Posterior vena cava (tissue), 2 donors: ENCODE data around the gene DLGAP1. TPM values are rescaled to one million over a fixed set of nuclear protein-coding genes. Genes with fewer than 3 reads are reported as not detected.
"Not testable (repeated sequence)": the region's sequence is repeated elsewhere in the genome, so short reads cannot be mapped to it uniquely, and the experiment has no call there.

Source experiments
- DNase-seq: peaks from one replicate; pipeline ENCODE4 v3.0.0-alpha.2; 2020; ENCODE audit warnings: low spot score
- intact Hi-C, 2 donors: fragments of 100-400 bp; cut with DNase I; formaldehyde crosslinking; loops; one replicate each; pipeline versions ENCODE4 v1.14.1 to v1.14.2; 2022 to 2023
- total RNA-seq, 2 donors: library from RNA; stranded (reverse); fragmentation: NEBNext Ultra II Directional; extraction: Animal tissue kit (Norgen Biotek cat#: 25700); gene quantifications; one replicate each; pipeline ENCODE4 v1.2.1, GENCODE V29; 2021
- donor health status: DM: yes; HTN: yes; CAD: no.
- donor health status: DM: yes; HTN: yes; CAD: no.

Gene DLGAP1
- total RNA-seq, 2 donors from 2014 or later = 0.05 to 0.32 TPM

DNA sequence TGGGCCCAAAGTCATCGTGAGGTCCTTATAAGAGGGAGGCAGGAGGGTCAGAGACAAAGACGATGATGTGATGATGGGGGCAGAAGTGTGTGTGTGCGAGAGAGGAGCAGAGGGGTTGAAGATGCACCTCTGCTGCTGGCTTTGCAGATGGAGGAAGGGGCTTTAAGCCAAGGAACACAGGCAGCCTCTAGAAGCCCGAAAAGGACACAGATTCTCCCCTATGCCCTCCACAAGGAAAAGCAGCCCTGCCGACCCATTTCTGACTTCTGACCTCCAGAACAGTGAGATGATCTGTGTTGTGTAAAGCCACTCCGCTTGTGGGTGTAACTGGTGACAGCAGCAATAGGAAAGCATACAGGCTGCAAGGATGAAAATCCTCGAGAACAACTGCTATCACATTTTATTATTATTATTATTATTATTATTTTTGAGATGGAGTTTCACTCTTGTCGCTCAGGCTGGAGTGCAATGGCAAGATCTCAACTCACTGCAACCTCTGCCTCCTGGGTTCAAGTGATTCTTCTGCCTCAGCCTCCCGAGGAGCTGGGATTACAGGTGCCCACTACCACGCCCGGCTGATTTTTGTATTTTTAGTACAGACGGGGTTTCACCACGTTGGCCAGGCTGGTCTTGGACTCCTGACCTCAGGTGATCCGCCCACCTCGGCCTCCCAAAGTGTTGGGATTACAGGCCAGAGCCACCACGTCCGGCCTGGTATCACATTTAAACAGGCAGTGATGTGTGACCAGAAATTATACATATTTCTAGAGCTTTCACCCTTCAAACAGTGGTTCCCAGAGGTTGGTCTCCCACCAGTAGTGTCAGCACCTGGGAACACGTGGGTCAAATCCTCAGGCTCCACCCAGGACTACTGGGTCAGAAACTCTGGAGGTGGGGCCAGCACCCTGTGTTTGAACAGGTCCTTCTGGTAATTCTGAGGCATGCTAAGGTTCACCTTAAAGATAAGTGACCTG is 834.7 kb downstream of the DLGAP1 start:
- intact Hi-C loops = no loop called here
- DNase-seq = no peak

GRCh38 chr18:3619746-3620145 is 835.4 kb downstream of the DLGAP1 start:
- intact Hi-C loops = no loop called here
- DNase-seq = no peak

DNA sequence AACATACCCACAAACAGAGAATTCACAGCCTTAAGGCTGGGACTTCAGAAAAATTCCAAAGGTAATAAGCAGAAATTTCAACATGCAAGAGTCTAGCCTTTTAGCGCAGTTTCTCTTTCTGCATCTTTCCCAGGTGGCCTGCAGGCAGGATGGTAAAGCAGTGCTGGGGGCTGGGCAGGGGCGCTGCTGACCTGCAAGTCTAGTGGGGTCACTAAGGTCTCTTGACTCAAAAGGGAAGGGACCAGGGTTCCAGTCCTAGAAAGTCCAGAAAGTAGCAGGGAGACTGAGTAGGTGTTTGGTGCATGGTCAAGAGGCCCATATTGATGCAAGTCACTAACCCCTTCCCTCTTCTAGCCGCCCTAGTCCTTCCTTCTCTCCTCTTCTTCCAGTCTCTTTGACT is 835.9 kb downstream of the DLGAP1 start:
- intact Hi-C loops = no loop called here
- DNase-seq = no peak

DNA sequence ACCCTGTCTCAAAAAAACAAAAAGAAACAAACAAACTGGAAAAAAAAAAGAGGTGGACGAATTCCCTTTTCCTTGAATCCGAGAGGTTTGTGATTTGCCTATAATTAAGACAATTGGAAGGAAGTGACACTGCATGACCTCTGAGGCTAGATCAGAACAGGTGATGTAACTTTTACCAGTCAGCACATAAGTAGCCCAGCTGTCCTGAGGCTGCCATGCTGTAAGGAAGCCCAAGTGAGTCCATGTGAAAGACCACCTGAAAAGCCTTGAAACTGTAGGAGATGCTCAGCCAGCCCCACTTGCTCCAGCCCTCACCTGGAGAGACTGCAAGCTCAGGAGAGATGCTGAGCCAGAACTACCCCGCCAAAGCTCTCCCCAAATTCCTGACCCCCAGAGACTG is 838.4 kb downstream of the DLGAP1 start:
- DNase-seq = no peak
- intact Hi-C loops = no loop called here

- intact Hi-C loops = no loop called here
- DNase-seq = no peak
Observed at GRCh38 chr18:3616142-3616541, 839.0 kb downstream of the DLGAP1 start.

GRCh38 chr18:3615374-3615985 is 839.6 kb downstream of the DLGAP1 start:
- intact Hi-C loops = no loop called here
- DNase-seq = no peak

- intact Hi-C loops = no loop called here
- DNase-seq = no peak
Observed at GRCh38 chr18:3612315-3612714, 842.8 kb downstream of the DLGAP1 start.

- DNase-seq = no peak
Observed at GRCh38 chr18:3611313-3612090, 843.6 kb downstream of the DLGAP1 start.

DNA sequence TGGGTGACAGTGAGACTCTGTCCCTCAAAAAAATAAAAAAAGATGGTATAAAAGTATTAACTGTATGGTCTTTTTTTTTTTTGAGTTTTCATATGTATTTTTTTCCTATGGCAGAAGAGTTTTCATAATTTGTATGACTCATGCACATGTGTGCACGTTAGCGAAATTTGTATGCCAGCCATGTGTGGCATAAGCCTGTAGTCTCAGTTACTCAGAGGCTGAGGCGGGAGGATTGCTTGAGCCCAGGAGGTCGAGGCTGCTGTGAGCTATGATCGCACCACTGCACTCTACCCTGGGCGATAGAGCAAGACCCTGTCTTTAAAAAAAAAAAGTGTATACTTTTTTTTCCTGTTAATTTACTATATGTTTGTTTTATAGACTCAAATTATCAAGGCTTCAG is 844.3 kb downstream of the DLGAP1 start:
- intact Hi-C loops = no loop called here
- DNase-seq = no peak

More at GRCh38 chr18:3611313-3612090, 843.6 kb downstream of the DLGAP1 start:
- intact Hi-C loops = no loop called here

DNA sequence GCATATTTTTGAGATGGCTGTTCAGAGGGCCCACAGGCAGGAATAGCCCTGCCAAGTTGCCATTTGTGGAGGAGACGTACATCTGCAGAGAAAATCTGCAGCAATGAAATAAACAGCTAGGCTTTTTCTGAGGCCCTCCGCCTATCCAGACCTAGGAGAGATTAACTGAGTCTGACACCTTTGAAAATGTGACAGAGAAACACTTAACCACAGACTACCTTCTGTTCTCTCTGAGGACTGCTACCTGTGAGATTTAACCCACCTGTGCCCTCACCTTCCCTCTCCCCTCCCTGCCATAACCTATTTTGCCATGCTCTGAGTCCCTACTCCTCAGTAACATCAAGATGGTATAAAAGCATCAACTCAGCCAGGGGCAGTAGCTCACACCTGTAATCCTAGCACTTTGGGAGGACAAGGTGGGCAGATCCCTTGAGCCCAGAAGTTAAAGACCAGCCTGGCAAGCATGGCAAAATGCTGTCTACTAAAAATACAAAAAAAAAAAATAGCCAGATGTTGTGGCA is 844.9 kb downstream of the DLGAP1 start:
- DNase-seq = no peak
- intact Hi-C loops = no loop called here

GRCh38 chr18:3608488-3608887 is 846.6 kb downstream of the DLGAP1 start:
- intact Hi-C loops = no loop called here

GRCh38 chr18:3608099-3608453 is 847.0 kb downstream of the DLGAP1 start:
- intact Hi-C loops, DNase-seq: not testable (repeated sequence)

More at GRCh38 chr18:3608488-3608887, 846.6 kb downstream of the DLGAP1 start:
- DNase-seq = no peak

- intact Hi-C loops = no loop called here
- no peak for DNase-seq
Observed at GRCh38 chr18:3607309-3608098, 847.6 kb downstream of the DLGAP1 start.

GRCh38 chr18:3606863-3607262 is 848.2 kb downstream of the DLGAP1 start:
- DNase-seq, intact Hi-C loops: not testable (repeated sequence)

DNA sequence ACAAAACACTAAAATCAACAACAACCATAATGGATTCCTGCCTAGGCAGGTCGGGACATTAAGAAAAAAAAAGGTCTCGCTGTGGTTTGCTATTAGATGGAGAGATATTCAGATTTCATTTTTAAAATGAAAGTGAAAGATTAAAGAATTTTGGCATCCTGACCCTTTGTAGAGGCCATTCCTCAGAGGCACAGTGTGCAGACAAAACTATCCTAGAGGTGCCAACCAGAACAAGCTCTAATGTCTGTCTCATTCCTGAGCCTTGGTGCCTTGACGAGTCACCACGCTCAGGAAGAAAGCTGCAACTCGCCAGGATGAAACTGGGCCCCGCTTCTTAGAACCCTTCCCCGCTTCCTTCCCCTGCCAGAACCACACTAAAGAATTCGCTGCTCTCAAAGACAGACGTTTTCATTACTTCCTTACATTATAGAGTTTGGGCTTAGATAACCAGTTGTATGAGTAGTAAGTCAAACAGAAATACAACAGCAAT is 849.1 kb downstream of the DLGAP1 start:
- DNase-seq = peak; percentile 35
- intact Hi-C loops = no loop called here

- DNase-seq = no peak
- intact Hi-C loops = no loop called here
Observed at GRCh38 chr18:3605486-3605952, 849.6 kb downstream of the DLGAP1 start.

DNA sequence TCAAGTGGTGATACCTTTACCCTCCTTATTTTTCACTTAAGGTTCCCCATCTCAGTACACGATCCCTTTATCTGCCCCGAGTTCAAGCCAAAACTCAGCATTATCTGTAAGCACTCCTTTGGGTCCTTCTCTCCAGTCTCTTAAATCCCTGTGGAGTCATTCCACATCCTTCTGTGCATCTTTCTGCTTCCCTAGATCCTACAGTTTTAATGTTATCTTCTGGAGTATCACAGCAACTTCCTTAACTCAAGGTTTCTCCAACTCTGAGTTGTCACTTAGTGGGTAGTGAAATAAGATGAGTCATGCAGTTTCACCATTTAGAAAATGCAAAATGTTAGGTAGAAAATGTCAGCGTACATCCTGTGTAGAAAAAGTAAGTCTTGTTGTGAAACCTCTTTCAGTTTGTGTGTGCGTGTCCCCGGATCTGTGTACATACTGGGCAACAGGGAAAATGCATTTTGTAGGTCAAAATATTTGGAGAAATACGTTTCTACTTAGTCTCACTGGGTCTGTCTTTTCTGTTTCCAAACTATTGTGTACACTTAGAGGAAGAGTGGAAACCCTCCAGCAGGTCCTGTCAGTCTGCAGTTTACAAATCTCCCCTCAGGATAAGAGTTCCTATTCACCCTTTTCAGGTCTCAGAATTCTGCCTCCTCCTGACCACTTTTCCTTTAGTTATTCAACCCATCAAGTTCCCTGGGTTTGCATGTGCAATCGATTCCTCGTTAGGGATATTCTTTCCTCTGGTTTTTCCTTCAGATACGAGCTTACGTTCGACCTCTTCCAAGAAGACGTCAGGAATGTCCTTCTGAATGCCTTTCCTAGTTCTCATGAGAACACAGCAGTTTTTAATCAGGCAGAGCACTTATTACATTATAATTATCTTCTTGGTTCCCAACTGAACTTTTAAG is 850.4 kb downstream of the DLGAP1 start:
- intact Hi-C loops = no loop called here
- peak; percentile 40 for DNase-seq

DNA sequence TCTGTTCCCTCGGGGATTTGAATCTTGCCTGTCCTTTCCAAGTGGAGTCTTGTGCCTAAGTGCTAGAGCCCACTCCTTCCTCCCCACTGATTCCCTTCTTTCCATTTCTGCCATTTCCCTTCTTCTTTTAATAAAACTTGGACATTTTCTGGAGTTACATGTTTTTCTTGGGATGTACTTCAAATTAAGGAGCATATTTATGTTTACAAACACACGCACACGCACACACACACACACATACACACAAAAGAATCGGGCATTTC is 850.9 kb downstream of the DLGAP1 start:
- intact Hi-C loops = no loop called here
- no peak for DNase-seq
